Pulmonary artery endothelial cell (primary cell): ENCODE measurements around the gene DCDC1. TPM values are rescaled to one million over a fixed set of nuclear protein-coding genes. Genes with fewer than 3 reads are reported as not detected.

Source experiments
- DNase-seq: peaks from one replicate; pipeline ENCODE4 v3.0.0-alpha.2; 2011; ENCODE audit warnings: low read depth, low spot score
- total RNA-seq: library from RNA; depleted of rRNA; stranded (reverse); fragments of >200 nt; gene quantifications from 2 replicates; pipeline ENCODE4 v1.2.3, GENCODE V29; 2014

Gene DCDC1
- total RNA-seq, 1 donor from 2014 or later, result 0.07 TPM

GRCh38 chr11:30916764-30917163 lies 452.8 kb downstream of the DCDC1 start:
- DNase-seq, result no peak

GRCh38 chr11:30914143-30914762 lies 455.3 kb downstream of the DCDC1 start:
- no peak for DNase-seq

GRCh38 chr11:30911247-30911646 lies 458.3 kb downstream of the DCDC1 start:
- no peak for DNase-seq

DNA sequence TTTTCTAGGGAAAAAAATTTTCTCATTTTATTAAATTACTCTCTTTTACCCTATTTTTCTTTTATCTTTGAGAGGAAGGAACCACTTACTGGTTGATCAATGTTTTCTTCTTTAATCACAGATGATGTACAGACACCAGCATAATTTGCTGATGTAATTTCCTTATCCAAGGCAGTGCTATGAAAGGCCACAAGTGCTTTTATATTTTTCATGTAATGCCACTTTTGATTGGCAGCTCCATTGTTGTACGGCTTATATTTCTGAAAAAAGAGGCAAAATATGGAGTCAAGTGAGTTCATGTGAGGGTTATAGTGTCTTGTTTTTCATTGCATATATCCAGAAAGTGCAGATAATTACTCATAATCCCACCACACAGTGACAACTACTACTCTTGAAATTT lies 460.7 kb downstream of the DCDC1 start:
- DNase-seq, result no peak

DNA sequence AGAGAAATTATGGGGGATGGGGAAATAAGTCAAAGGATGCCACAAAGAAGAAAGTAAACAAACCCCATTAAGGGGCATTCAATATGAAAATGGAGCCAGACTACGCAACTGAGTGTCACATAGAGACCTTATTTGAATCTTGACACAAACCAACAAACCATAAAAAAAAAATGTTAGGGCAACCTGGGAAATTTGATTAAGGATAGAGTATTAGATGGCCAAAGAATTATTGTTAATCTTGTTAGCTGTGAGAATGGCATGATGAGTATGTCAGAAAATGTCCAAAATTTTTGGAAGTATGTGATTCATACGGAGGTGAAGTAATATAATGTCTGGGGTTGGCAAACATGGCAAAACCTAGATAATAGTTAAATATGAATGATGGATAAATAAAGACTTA lies 461.3 kb downstream of the DCDC1 start:
- no peak for DNase-seq

- no peak for DNase-seq
Measured at GRCh38 chr11:30902929-30903328, 466.6 kb downstream of the DCDC1 start.

DNA sequence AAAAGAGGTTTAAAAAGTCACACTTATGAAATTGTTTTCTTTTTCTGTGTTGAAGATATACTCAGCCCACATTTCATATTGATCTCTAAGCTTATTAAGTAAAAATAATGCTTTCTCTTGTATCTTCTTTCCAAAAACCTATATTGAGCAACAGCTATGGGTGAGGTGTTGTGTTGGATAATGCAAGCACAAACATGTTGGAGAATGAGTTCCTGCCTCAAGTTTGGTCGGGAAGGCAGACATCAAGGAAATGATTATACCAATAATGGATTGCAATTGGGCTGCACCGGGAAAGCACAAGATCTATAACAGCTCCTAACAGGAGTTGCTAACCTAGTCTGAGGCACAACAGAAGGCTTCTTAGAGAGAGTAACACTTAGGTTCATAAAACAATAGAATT lies 474.5 kb downstream of the DCDC1 start:
- DNase-seq, result no peak

DNA sequence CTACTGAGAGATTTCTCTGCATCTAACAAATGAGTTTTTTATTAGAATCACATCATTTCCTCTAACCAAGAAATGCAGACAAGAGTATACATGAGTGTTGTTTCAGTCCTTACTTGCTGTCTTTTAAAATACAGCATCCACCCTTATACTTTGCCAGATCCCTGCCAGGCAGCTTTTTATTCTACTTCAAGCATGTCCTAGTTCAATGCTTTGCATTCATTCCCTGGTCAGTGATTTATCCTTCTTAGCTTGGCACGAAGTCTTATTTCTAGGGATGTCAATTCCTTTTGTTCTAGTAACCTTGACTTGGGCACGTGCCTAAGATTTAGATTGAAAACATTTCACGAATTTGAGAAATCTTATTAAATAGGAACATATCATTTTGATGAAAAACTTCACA lies 476.2 kb downstream of the DCDC1 start:
- no peak for DNase-seq

DNA sequence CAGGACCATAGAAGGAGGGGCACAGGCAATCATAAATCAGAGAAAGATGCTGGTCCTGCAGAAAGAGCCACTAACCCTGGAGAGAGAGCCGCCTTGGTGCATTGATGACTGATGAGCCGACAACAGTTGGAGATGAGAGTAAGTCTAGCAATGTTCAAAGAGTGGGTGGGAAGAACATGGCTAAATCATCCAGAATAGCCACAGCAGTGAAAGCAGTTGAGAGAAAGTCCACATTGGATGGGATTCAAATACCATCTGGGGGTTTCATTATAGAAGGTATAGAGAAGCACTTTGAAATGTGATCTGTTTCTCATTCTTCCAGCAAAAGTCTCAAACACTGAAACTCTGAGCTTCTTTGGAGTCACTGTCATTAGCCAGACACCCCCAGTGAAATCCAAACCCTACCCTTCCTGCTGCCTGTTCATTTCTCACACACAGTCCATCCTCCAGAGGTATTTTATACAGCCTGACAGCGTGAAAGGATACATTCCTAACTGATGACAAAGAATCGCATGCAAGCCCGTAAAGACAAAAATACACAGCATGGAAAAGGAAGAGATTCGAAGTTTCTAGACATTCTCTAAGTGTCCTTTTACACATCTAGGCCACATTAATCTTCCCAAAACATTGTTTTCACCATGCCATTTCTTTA lies 480.3 kb downstream of the DCDC1 start:
- no peak for DNase-seq

DNA sequence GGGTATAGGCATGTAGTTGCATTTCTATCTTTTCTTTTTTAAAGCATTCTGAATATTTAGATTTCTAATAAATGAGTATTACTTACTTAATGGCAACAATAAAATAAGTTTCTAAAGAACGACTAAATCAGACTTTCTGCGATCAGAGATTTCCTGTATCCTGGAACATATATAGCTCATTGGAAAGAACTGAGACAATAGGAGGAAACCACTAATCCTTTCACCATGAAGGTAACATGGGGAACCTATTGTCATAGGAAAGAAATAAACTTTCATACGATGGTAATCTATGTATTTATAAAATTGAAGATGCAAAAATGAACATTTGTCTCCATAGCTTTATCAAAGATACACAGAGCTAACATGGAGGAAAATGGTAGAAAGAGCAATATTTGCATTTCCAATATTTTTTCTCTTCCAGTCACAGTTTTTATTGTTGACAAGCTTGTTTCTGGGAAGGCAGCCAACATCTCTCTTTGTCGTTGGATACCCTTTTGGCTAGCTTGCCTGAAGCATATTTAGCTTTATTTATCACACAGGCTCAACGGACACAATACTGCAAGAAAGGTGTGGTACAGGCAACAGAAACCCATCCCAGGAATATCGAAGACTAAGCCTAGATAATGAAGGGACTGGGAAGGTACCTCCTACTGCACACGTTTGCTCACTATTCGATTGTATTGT lies 490.1 kb downstream of the DCDC1 start:
- DNase-seq, result peak; percentile 39

DNA sequence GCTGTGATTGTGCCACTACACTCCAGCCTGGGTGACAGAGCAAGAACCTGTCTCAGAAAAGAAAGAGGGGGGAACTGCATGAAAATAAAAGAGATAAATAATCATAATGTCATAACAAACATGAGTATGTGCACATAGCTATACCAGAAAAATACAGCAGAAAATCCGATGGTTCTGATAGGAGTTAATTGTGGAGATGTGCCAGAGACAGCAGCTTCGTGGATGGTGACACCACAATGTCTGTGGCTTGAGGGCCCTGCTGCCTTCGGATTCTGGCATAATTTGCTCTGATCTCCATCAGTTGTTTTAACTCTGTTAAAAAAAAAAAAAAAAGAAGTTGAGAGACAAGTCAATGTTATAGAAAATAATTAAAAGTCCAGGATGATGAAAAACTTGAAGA lies 491.1 kb downstream of the DCDC1 start:
- no peak for DNase-seq

- no peak for DNase-seq
Measured at GRCh38 chr11:30876663-30877396, 492.7 kb downstream of the DCDC1 start.

- no peak for DNase-seq
Measured at GRCh38 chr11:30876228-30876627, 493.3 kb downstream of the DCDC1 start.

- no peak for DNase-seq
Measured at GRCh38 chr11:30875806-30876205, 493.7 kb downstream of the DCDC1 start.

DNA sequence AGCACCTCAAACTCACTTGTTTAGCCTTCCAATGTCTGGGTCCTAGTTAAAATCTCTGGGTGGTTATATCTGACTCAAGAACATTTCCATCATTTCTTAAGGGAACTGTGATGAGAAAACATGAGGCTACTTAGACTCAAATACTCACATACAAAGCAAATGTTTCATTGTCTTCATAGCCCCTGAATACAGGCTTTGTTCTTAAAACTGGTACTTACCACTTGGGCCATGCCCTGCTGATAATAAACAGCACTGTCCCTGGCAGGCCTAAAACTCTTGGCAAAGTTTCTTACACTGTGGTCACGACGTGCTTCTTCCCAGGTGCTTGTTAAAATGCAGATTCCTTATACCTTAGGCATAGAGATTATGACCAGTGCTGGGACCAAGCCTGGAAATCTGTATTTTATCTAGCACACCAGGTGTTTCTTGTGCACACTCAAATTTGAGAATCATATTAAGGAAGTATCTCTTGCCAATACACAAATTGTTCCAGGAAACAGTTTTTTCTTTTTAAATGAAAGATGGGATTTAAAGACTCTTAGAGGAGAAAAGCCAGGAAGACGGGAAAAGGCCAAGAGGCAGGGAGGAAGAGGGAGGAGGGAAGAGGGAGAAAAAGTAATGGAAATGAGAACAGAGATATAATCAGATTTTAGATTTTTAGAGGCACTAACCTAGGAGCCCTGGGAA lies 495.5 kb downstream of the DCDC1 start:
- DNase-seq, result no peak

- DNase-seq, result no peak
Measured at GRCh38 chr11:30868626-30869081, 500.9 kb downstream of the DCDC1 start.

DNA sequence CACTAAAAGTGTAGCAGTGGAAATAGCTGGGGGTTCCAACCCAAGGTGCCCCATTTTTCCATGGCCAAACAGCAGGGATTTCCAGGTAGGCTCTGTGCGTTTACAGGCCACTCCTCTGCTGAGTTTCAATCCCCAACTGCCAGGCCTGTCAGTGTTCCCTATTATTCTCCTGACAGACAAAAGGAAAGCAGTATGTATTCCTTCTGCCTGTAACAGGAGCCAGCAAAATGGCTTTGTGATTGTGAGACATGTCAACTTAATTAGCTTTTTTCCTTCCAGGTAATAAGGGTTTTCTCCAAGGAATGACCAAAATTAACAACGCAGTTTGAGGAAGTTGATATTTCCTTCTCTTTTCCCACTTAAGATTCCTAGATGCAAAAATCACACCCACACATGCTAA lies 506.3 kb downstream of the DCDC1 start:
- DNase-seq, result no peak

GRCh38 chr11:30861531-30861930 lies 508.0 kb downstream of the DCDC1 start:
- no peak for DNase-seq

DNA sequence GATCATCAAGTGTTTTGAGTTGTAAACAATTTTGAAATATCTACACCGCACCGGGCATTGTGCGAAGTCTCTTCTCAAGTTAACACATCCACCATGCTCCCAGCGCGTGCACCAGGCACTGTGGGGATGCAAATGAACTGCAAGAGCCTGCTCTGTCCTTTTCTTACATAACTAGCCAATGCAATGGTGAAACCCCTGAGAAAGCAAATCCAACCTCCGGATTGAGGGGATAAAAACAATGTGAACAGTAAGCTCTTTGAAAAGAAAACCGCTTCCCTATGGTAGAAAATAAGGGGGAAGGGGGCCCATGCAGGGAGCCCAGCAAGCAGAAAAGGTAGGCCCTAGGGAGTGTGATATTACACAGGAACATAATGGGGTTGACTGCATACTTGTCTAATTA lies 508.5 kb downstream of the DCDC1 start:
- DNase-seq, result no peak

DNA sequence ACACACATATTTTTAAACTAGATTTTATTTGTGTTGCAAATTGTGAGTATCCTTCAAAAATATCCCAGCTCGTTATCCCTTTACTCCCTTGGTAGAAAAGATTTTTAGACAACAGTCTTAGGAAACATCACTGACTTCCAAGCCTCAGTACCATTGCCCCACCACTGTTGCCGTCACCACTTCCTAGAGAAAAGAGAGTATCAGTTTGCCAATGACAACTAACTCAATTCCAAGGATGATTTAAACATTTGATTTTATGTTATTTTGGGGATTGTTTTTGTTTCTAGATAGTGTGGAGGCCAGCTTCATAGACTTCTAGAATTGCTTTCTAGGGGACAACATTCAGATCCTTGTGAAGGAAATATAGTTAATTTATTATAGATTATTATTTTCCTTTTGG lies 509.4 kb downstream of the DCDC1 start:
- no peak for DNase-seq

GRCh38 chr11:30859669-30860068 lies 509.9 kb downstream of the DCDC1 start:
- DNase-seq, result no peak
